ENCODE results near the gene LRBA.

Gene LRBA

GRCh38 chr4:150990993-150991392, 24.1 kb downstream of the LRBA start:
- H3K4me1 ChIP-seq (ENCODE audit: control insufficient read depth, insufficient read depth, low read length) = no peaks in the 10 kb centered on the region
- no peaks in the 10 kb centered on the region for H3K27me3 ChIP-seq (ENCODE audit: control insufficient read depth in 1 of 2, insufficient read depth in 2 of 2, low read length in 2 of 2)
- H3K27ac ChIP-seq (ENCODE audit: low read length) = no peak overlapping the region
- H3K9me3 ChIP-seq (ENCODE audit: control insufficient read depth in 2 of 2, low read length in 2 of 2) = no peaks in the 10 kb centered on the region
- H3K36me3 ChIP-seq (ENCODE audit: control insufficient read depth in 2 of 2, insufficient read depth in 2 of 2, low read length in 2 of 2) = no peaks in the 10 kb centered on the region
- H3K4me3 ChIP-seq (ENCODE audit: low read length in 2 of 2) = no peak overlapping the region
- H3K9ac ChIP-seq (ENCODE audit: low read length in 2 of 2) = no peak overlapping the region

GRCh38 chr4:150990250-150990649, 24.8 kb downstream of the LRBA start:
- Histone ChIP-seq H3K9me3 (ENCODE audit: control insufficient read depth in 2 of 2, low read length in 2 of 2) (no peaks in the 10 kb centered on the region), H3K4me3 (ENCODE audit: low read length in 2 of 2) (no peak overlapping the region), H3K27me3 (ENCODE audit: control insufficient read depth in 1 of 2, insufficient read depth in 2 of 2, low read length in 2 of 2) (no peaks in the 10 kb centered on the region), H3K27ac (ENCODE audit: low read length) (no peak overlapping the region), H3K4me1 (ENCODE audit: control insufficient read depth, insufficient read depth, low read length) (no peaks in the 10 kb centered on the region), H3K9ac (ENCODE audit: low read length in 2 of 2) (no peak overlapping the region), H3K36me3 (ENCODE audit: control insufficient read depth in 2 of 2, insufficient read depth in 2 of 2, low read length in 2 of 2) (no peaks in the 10 kb centered on the region)

- Histone ChIP-seq H3K27ac (ENCODE audit: low read length) (no peak overlapping the region), H3K36me3 (ENCODE audit: control insufficient read depth in 2 of 2, insufficient read depth in 2 of 2, low read length in 2 of 2) (no peaks in the 10 kb centered on the region), H3K9me3 (ENCODE audit: control insufficient read depth in 2 of 2, low read length in 2 of 2) (no peaks in the 10 kb centered on the region), H3K9ac (ENCODE audit: low read length in 2 of 2) (no peak overlapping the region), H3K4me3 (ENCODE audit: low read length in 2 of 2) (no peak overlapping the region), H3K4me1 (ENCODE audit: control insufficient read depth, insufficient read depth, low read length) (no peaks in the 10 kb centered on the region), H3K27me3 (ENCODE audit: control insufficient read depth in 1 of 2, insufficient read depth in 2 of 2, low read length in 2 of 2) (no peaks in the 10 kb centered on the region)
These were observed 26.8 kb downstream of the LRBA start for GRCh38 chr4:150988238-150988637.

GRCh38 chr4:150987204-150987603, 27.9 kb downstream of the LRBA start:
- Histone ChIP-seq H3K9me3 (ENCODE audit: control insufficient read depth in 2 of 2, low read length in 2 of 2) (no peaks in the 10 kb centered on the region), H3K9ac (ENCODE audit: low read length in 2 of 2) (no peak overlapping the region), H3K4me1 (ENCODE audit: control insufficient read depth, insufficient read depth, low read length) (no peaks in the 10 kb centered on the region), H3K27ac (ENCODE audit: low read length) (no peak overlapping the region), H3K4me3 (ENCODE audit: low read length in 2 of 2) (no peak overlapping the region), H3K36me3 (ENCODE audit: control insufficient read depth in 2 of 2, insufficient read depth in 2 of 2, low read length in 2 of 2) (no peaks in the 10 kb centered on the region), H3K27me3 (ENCODE audit: control insufficient read depth in 1 of 2, insufficient read depth in 2 of 2, low read length in 2 of 2) (no peaks in the 10 kb centered on the region)

GRCh38 chr4:150986085-150986484, 29.0 kb downstream of the LRBA start:
- Histone ChIP-seq H3K4me1 (ENCODE audit: control insufficient read depth, insufficient read depth, low read length) (no peaks in the 10 kb centered on the region), H3K36me3 (ENCODE audit: control insufficient read depth in 2 of 2, insufficient read depth in 2 of 2, low read length in 2 of 2) (no peaks in the 10 kb centered on the region), H3K27me3 (ENCODE audit: control insufficient read depth in 1 of 2, insufficient read depth in 2 of 2, low read length in 2 of 2) (no peaks in the 10 kb centered on the region)

GRCh38 chr4:150983851-150984250, 31.2 kb downstream of the LRBA start:
- no peaks in the 10 kb centered on the region for H3K4me1 ChIP-seq (ENCODE audit: control insufficient read depth, insufficient read depth, low read length)
- H3K9me3 ChIP-seq (ENCODE audit: control insufficient read depth in 2 of 2, low read length in 2 of 2) = no peaks in the 10 kb centered on the region
- H3K4me3 ChIP-seq (ENCODE audit: low read length in 2 of 2) = no peak overlapping the region
- no peak overlapping the region for H3K9ac ChIP-seq (ENCODE audit: low read length in 2 of 2)
- H3K27ac ChIP-seq (ENCODE audit: low read length) = no peak overlapping the region
- H3K27me3 ChIP-seq (ENCODE audit: control insufficient read depth in 1 of 2, insufficient read depth in 2 of 2, low read length in 2 of 2) = no peaks in the 10 kb centered on the region
- H3K36me3 ChIP-seq (ENCODE audit: control insufficient read depth in 2 of 2, insufficient read depth in 2 of 2, low read length in 2 of 2) = no peaks in the 10 kb centered on the region

More at GRCh38 chr4:150986085-150986484, 29.0 kb downstream of the LRBA start:
- Histone ChIP-seq H3K9ac (ENCODE audit: low read length in 2 of 2) (no peak overlapping the region), H3K27ac (ENCODE audit: low read length) (no peak overlapping the region), H3K4me3 (ENCODE audit: low read length in 2 of 2) (no peak overlapping the region), H3K9me3 (ENCODE audit: control insufficient read depth in 2 of 2, low read length in 2 of 2) (no peaks in the 10 kb centered on the region)

GRCh38 chr4:150982557-150983233, 32.4 kb downstream of the LRBA start:
- H3K4me1 ChIP-seq (ENCODE audit: control insufficient read depth, insufficient read depth, low read length) = no peaks in the 10 kb centered on the region
- H3K36me3 ChIP-seq (ENCODE audit: control insufficient read depth in 2 of 2, insufficient read depth in 2 of 2, low read length in 2 of 2) = no peaks in the 10 kb centered on the region
- no peak overlapping the region for H3K9ac ChIP-seq (ENCODE audit: low read length in 2 of 2)
- no peak overlapping the region for H3K4me3 ChIP-seq (ENCODE audit: low read length in 2 of 2)
- no peaks in the 10 kb centered on the region for H3K27me3 ChIP-seq (ENCODE audit: control insufficient read depth in 1 of 2, insufficient read depth in 2 of 2, low read length in 2 of 2)
- no peak overlapping the region for H3K27ac ChIP-seq (ENCODE audit: low read length)
- no peaks in the 10 kb centered on the region for H3K9me3 ChIP-seq (ENCODE audit: control insufficient read depth in 2 of 2, low read length in 2 of 2)

- Histone ChIP-seq H3K4me1 (ENCODE audit: control insufficient read depth, insufficient read depth, low read length) (no peaks in the 10 kb centered on the region), H3K27me3 (ENCODE audit: control insufficient read depth in 1 of 2, insufficient read depth in 2 of 2, low read length in 2 of 2) (no peaks in the 10 kb centered on the region), H3K9ac (ENCODE audit: low read length in 2 of 2) (no peak overlapping the region), H3K4me3 (ENCODE audit: low read length in 2 of 2) (no peak overlapping the region), H3K27ac (ENCODE audit: low read length) (no peak overlapping the region), H3K36me3 (ENCODE audit: control insufficient read depth in 2 of 2, insufficient read depth in 2 of 2, low read length in 2 of 2) (no peaks in the 10 kb centered on the region), H3K9me3 (ENCODE audit: control insufficient read depth in 2 of 2, low read length in 2 of 2) (no peaks in the 10 kb centered on the region)
These were observed 36.1 kb downstream of the LRBA start for GRCh38 chr4:150978738-150979575.

- Histone ChIP-seq H3K27ac (ENCODE audit: low read length) (no peak overlapping the region), H3K27me3 (ENCODE audit: control insufficient read depth in 1 of 2, insufficient read depth in 2 of 2, low read length in 2 of 2) (no peaks in the 10 kb centered on the region), H3K9ac (ENCODE audit: low read length in 2 of 2) (no peak overlapping the region), H3K9me3 (ENCODE audit: control insufficient read depth in 2 of 2, low read length in 2 of 2) (no peaks in the 10 kb centered on the region), H3K36me3 (ENCODE audit: control insufficient read depth in 2 of 2, insufficient read depth in 2 of 2, low read length in 2 of 2) (no peaks in the 10 kb centered on the region), H3K4me1 (ENCODE audit: control insufficient read depth, insufficient read depth, low read length) (no peaks in the 10 kb centered on the region), H3K4me3 (ENCODE audit: low read length in 2 of 2) (no peak overlapping the region)
These were observed 38.5 kb downstream of the LRBA start for GRCh38 chr4:150976478-150977118.

- Histone ChIP-seq H3K4me3 (ENCODE audit: low read length in 2 of 2) (no peak overlapping the region), H3K9ac (ENCODE audit: low read length in 2 of 2) (no peak overlapping the region), H3K9me3 (ENCODE audit: control insufficient read depth in 2 of 2, low read length in 2 of 2) (no peaks in the 10 kb centered on the region), H3K4me1 (ENCODE audit: control insufficient read depth, insufficient read depth, low read length) (no peaks in the 10 kb centered on the region), H3K27me3 (ENCODE audit: control insufficient read depth in 1 of 2, insufficient read depth in 2 of 2, low read length in 2 of 2) (no peaks in the 10 kb centered on the region), H3K36me3 (ENCODE audit: control insufficient read depth in 2 of 2, insufficient read depth in 2 of 2, low read length in 2 of 2) (no peaks in the 10 kb centered on the region), H3K27ac (ENCODE audit: low read length) (no peak overlapping the region)
These were observed 40.3 kb downstream of the LRBA start for GRCh38 chr4:150974750-150975149.

Data from stomach smooth muscle (tissue), 2 donors.